GM18507 (cell line): ENCODE results near the gene LY6G6F.
A peak's percentile ranks its signal among the peaks of the same experiment; 100 is the strongest.

Source experiments
- DNase-seq: peaks from one replicate; pipeline ENCODE4 v3.0.0; 2011; ENCODE audit warnings: low read depth; ENCODE audit not compliant: insufficient read length; ENCODE audit errors: extremely low spot score
- FAIRE-seq: peaks from 2 replicates; lab custom pipeline; 2011; peaks lifted over from hg19 to GRCh38; lab: Jason Lieb, UNC

Gene LY6G6F

DNA sequence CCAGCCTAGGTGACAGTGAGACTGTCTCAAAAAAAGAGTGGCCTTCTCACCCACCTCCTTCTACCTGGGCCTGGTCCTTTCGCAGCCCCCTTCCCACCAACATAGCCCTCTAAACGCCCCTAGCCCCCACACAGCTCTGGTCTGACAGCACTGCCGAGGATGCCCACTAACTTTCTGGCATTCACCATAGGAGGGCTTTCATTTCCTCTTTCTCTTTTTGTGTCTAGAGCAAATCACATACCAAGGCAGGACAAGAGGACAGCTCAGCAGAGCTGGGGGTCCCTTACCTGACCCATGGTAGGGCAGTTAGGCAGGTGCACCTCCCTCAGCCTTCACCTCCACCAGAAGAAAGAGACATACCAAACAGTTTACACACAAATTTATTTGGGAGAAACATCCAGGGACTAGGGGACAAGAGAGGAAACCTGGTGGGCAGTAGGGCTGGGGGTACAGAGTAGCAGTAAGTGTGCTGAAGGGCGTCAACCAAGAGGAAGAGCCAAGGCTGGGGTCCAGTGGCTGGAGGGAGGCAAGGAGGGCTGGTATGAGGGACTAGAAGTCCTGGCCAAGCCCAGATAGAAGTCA lies 30.3 kb upstream of the LY6G6F start:
- no peak for DNase-seq

DNA sequence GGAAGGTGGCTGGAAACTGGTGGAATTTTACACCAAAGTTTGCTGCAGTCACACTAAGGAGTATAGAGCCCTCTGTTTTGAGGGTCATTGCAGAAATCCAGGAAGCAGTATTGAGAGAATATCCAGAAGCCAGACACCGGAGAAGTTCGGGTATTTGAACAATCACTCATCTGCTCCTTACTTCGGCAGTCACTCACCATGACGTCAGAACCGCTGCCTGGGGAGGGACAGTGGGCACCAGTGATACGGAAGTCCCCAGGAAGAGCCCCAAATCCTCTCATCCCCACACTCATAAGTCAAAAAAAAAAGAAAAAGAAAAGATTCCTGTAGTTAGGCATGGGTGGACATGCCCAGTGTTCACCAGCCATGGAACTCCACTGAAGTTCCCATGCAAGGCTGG lies 29.8 kb upstream of the LY6G6F start:
- no peak for FAIRE-seq
- DNase-seq: no peak

More for the DNA sequence above, 30.3 kb upstream of the LY6G6F start:
- FAIRE-seq: no peak

DNA sequence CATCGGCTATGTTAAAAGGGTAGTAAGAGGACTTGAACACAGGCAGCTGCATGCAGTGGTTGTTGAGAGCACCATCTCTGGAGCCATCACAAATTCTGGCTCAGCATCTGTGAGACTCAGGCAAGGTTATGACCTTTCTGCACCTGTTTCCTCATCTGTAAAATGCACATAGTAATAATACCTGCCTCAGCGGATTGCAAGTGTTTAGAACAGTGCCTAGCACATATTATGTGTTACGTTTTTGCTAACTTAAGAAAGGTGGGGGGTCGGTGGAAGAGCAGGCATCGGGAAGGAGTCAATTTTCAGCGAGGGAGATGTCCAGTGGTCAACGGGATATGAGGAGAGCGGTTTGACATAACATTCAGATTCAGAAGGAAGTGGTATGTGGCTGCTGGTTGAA lies 28.7 kb upstream of the LY6G6F start:
- FAIRE-seq (no peak), DNase-seq (no peak)

DNA sequence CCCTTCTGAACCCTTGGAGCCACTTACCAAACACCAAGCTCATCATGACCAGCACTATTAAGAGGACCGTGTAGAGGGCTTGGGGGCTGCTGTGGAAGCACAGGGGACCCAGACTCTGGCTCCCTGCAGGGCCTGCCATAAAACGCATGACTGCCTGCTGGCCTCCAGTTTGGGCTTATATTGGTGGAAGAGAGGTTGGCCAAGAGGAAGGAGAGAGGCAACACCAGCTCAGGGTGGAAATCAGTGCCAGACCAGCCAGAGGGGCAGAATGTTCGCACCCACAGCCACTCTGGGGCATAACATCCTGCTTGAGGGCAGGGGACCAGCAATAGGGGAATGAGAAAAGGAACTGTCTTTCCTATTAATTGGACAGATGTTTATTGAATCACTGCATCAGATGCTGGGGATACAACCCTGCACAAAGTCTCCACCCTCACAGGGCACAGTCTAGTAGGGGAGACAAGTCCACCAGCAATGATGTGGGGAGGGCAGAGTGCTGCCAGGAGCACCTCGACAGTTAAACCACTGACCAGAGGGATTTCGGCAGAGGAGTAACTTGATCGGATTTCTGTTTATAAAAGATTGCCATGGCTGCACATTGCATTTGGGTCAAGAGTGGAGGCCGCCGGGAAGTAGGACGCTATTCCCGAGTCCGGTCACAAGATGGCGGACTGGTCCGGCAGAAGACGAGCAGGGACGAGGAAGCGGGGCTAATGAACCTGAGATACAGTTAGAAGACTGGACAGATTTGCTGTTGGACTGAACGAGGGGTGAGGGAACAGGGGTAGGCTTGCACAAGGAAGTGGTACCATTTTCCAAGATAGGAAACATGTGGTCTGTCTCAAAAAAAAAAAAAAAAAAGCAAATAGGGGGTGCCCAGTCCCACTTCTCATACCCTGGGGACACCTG lies 26.2 kb upstream of the LY6G6F start, which contains the start of gene LY6G5C:
LY6G5C (minus strand) TSS at position 842 of the 909 bp plus-strand sequence; CDS start at position 148, 694 bp downstream.
- peak; percentile 87 for FAIRE-seq

DNA sequence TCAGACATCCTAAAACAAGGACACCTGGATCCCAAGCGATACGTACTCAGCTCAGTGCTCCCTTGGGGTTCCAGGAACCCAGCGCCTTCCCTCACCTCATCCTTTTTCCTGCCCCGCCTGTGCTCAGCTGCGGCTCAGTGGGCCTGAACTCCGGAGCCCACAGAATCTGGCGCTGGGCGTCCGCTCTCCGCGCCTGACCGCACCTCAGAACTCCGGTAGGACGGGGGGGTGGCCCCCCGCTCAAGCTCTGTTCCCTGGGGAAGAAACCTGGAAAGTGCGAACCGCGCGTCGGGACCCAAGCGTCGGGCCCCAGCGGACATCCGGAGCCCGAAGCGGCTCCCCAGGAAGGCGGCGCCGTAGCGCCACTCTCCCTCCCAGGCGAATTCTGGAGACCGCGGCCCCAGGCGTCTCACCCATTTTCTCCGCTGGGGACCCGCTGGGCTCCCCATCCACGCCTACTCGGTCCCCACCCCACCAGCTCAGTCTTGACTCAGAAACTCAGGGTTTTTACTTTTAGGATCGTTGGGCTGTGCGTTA lies 25.5 kb upstream of the LY6G6F start:
- FAIRE-seq (peak; percentile 50), DNase-seq (no peak)

More for the DNA sequence above, 26.2 kb upstream of the LY6G6F start, which contains the start of gene LY6G5C:
- peak; percentile 60 for DNase-seq

DNA sequence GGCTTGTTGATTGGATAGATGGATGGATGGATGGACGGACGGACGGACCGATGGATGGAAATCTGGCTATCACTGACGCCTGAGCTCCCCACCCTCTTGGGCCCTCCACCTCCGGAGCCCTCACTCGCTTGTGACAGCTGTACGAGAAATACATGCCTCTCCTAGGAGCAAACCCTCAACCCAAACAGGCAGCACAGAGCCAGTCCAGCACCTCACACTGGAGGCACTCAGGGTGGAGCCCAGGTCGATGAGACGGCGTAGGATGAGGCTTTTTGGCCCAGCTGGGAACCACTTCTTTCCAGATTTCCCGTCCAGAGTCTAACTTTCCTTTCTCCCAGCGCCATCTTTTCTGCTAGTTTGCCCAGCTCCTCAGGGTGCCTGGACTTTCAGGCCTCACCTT lies 23.1 kb upstream of the LY6G6F start:
- FAIRE-seq (no peak), DNase-seq (no peak)

DNA sequence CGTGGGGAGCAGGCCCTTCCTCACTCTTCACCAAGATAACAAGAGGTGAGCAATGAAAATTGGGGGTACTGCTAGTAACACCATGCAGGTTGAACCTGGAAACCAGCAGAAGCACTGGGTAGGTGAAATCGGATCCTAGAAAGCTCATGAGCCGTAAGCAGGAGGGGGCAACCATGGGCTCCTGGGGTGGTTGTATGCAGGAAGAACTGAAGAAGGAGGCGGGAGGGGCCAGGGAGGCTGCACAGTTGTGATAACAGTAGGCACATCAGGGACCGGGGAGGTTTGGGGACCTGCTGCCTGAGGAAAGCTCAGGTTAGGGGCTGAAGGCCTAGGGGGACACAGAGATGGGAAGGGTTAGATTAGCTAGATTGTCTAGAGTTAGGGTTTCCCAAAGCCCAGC lies 20.2 kb upstream of the LY6G6F start:
- FAIRE-seq: no peak
- DNase-seq: no peak

DNA sequence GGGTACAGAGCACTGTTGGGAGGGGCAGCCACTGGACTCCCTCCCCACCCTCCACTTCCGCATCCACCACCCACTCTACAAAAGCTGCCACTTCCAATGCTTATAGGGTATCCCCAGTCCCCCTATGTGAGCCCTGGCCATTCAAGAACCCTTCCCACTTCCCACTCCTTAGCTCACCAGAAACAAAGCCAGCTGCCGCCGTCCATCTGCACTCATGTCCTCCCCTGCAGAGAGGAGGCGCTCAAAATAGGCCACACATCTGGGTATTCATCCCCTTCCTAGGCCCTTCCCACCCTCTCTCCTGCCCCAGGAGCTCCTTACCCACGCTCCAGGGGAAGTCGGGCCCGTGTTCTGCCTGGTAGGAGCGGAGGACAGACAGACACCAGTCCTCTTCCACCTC lies 19.3 kb upstream of the LY6G6F start:
- DNase-seq: no peak
- FAIRE-seq: no peak

DNA sequence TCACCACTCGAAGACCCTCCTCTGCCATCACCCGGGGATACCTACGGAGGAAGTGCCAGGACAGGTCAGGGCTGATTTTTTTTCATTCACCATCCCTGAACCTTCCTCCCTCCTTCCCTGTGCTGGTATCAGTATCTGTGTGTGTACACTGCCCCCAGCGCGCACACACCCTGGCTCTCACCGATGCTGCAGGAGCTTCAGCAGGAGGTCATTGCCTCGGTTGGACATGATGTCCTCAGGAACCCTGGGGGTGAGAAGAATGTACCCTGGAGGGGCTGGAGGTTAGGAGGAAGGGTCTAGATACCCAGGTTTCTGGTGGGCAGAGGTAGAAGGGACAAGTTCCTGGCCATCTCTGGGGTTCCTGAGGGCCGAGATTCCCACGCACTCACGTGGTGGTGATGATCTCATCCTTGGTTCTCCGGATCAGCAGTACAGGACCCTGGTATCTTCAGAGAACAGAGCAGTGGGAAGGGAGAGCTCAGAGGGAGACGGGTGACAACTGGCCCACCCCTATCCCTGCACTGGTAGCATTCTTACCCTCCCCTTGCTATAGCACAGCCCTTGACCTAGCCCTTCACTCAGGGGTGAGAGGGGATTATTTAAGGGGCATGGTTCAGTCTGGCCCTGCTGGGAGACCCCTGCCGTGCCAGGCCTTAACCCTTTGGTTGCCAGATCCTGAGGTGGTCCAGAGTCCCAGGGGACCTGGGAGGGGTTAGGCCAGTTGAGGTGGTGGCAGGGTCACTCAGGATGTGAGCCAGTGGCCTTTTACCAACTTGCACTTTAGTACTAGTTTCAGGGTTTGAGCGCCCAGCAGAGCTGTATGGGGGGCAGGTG lies 18.6 kb upstream of the LY6G6F start:
- no peak for DNase-seq
- FAIRE-seq: no peak

DNA sequence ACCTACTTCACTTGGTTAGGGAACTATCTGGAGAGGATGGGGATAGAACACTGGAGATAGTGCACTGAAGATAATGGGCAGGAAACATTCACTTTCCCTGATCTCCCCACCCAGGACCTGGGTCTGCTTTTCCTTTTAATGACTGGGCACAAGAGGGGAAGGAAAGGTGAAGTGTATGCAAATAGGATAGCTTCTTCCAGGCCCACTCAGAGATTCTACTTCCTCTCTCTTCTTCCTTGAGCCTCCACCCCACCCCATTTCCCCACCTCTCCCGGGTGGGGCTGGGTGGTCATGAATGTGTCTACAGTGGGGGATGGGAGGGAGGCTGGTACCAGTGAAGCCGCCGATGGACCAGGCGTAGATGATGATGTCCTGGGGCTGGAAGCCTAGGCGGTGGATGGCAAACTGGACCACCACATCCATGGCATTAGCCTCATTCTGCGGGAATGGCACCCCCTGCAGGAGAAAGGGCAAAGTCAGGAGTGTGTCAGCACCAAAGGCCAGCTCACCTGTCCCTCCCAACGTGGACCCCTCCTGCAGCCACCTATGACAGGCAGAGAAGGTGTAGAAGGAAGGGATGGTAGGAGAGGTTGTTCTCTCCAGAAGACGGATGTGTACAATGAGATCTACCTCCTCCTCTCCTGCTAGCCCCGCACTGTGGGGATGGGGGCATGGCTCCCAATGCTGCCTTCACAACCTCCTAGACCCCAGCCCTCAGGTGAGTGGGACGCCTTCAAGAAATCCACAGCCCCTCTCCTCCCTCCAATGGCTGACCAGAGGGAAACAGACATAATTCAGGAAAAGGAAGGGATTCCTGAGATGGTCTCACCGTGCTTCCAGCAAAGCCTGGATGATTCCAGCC lies 17.2 kb upstream of the LY6G6F start:
- DNase-seq (no peak), FAIRE-seq (no peak)

DNA sequence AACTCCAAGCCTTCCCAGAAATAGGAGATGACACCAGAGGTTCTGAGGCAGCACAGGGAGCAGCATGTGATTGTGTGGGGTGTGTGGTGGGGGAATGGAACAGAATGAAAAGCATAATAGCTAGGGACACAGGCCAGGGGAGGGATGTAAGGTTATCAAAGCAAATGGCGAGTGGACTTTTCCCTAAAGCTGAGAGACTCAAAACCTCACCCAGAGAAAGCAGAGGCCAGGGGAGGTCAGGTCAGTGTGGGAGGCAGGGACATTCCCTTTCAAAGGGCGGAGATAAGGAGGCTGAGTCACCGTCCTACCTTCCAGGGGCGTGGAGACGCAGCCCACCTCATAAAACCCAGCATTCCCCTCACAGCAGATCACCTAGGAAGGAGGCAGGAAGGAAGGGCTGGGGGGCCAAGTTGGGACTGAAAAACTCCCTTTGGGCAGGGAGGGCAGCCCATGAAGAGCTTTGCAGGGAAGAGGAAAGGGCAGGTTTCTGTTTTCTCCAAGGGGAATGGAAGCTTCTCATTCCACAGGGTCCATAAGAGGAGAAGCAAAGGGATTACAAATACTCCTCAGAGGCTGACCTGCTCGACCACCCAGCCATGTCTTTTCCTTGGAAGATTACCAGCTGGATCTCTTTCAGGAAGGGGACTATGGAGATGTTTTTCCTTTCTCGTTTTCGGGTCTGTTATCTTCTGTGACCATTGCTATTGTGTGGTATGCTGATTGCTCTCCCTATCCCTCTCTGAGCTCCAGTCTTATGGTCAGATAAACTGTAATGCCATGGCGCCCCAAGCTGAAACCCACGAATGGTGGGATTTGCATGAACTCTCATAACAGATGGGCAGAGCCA lies 16.2 kb upstream of the LY6G6F start:
- DNase-seq (no peak), FAIRE-seq (no peak)

DNA sequence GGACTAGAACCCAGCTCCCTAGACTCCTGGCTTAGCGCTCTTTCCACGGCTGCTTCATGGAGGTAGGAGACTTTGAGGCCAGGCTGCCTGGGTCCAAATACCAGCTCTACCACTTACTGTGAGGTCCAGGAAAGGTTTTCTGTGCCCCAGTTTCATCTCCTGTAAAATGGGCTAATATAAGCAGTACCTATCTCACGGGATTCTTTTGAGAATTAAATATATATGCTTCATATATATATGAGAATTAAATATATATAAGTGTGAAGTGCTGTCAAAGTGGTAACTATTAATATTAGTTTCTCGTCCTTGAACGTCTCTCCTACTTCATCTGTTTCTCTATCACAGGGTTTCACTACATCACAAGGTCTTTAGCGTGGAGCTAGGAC lies 15.6 kb upstream of the LY6G6F start:
- no peak for FAIRE-seq
- DNase-seq: no peak

DNA sequence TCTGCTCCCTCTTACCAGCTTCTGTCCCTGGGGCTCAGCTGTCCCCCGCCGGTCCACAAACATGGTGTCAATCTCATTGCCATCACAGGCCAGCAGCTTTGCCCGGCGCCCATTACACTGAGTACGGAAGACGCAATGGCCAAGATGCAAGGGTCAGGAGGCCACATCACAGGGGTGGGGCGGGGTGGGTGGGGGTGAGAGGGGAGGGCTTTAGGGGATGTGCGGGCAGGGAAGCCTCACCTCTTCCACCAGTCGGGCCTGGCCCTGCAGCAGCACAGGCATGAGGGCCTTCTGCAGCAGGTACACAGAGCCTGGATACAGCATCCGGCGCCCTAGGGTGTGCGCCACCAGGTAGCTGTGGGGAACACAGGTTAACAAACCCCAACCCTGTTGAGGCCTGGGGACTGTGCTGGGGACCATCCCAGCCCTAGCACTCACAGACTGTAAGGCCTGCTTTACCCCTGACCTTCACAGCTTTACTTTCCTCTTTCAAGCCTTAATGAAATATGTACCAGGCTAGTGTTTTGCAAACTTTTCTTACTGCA lies 15.0 kb upstream of the LY6G6F start:
- DNase-seq: no peak
- no peak for FAIRE-seq

DNA sequence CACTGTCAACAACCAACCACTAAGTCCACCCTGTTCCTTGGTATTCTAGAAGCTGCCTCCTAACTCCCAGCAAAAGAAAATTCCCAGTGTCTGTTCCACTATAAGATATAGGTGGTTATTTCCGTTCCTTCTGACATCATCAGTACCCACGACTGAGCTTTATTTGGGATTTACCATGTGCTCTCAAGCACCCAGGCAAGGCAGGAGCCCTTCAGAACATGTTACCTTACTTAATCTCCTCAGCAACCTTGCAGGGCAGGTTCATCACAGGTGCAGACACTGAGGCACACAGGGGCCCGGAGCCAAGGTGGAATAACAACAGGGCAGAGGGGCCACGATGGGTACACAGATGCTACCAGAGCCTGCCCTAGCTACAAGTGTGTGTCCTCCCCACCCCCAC lies 14.3 kb upstream of the LY6G6F start:
- DNase-seq (no peak), FAIRE-seq (no peak)

DNA sequence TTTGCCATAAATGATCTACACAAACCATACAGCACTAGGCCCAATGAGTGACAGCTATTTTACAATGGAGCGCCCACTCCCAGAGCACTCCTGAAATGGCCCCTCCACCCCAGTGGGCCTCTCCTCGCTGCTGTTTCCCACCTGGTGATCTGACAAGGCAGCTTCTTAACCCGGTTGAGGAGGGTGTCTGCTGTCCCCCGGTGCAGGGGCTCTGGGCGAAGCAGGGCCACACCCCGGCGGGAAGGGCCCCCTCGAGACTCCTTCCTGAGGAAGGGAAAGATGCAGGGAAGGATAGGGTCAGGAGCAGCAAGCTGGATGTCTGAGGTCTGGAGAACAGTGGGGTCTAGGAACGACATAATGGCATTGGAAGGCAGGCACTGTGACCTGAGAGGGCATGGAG lies 13.8 kb upstream of the LY6G6F start:
- DNase-seq (no peak), FAIRE-seq (no peak)

DNA sequence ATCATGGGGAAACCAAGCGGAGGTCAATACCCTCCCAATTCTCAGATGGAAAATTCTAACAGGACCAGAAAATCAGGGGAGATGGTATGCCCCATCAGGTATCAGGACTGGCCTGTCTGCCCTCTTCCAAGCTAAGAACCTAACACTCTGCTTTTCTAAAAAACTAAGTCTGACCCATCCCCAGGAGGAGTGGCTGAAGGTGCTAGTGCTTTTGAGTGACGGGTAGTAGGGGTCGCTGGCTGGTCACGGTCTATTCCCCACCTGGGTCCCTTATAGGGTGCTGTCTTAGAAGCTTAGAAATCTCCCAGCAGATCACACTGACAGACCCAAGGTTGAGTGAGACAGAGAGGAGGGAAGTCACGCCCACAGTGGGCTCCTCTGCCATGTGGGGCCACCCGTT lies 13.1 kb upstream of the LY6G6F start:
- FAIRE-seq (no peak), DNase-seq (no peak)

DNA sequence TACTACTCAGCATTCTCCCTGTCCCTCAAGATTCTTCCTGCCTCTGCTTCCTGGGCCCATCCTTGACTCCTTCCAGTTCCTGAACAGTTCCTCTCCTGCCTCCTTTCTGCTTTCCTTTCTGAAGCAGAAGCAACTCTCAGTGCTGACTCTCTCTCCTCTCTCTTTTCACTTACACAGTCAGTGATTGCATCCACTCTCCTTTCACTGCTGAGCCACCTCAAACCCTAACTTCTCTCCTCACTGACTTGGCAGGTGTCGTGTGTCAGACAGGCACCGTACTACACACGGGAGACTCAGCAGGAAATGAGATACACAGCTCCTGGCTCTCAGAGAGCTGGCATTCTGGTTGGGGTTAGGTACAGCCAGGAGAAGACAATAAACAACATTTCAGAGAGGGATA lies 9.1 kb upstream of the LY6G6F start:
- no peak for FAIRE-seq
- no peak for DNase-seq
